GM21360 (cell line): ENCODE data around the gene DACT1.
A peak's percentile ranks its signal among the peaks of the same experiment; 100 is the strongest.

Source experiments
- ATAC-seq: cut with Tn5 transposase; IDR thresholded peaks from one replicate; pipeline ENCODE4 v1.9.1; 2021; ENCODE audit warnings: mild to moderate bottlenecking, moderate library complexity; ENCODE audit not compliant: unreplicated experiment

Gene DACT1

DNA sequence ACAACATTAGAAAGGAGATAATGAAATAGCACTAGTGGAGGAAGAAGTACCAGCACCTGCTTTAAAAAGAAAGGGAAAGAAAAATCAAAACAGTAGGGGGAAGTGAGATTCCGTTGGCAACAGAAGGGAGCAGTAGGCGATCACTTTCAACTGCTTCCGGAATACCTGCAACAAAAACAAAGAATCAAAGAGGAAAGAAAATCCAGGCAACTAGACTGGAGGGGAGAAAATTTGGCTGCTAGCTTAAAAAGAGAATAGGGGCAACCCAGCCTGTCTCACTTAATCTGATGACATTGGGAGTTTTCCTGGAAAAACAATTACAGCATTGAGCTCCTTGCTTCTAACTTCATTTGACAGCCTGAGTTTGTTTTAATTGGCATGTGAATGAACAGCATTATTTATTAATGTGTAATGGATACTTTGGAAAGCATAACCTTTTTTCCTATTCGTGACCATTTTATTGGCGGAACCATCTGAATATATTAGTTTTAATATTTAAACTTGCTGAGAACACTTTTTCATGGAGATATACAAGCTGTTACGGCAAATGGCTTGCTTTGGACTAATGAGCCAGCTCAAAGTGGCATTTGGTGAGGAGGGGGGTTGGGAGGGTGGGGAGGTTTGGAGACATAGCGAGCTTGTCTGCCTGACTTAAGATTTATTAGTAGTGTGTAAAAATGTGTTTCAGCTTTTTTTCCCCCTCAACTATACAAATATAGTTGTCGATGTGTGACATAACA is 2.5 kb upstream of the DACT1 start:
- ATAC-seq: no peak

DNA sequence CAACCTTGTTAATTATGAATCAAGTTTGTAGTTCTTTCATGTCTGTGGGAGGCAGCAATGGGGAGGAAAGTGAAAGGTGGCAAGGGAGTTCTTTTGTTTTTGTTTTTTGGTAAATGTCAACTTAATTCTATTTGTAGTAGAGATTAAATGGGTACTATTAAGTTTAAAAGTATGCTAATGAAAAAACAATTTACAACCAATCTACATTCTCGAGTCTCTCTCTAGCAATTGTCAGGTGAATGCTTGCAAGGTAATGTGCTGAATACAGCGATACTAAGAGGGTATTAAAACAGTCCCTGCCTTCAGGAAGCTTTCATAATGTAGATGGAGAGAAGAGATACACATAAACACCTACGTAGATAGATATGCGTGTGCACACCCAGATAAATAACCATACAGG is 1.6 kb upstream of the DACT1 start:
- ATAC-seq: no peak

DNA sequence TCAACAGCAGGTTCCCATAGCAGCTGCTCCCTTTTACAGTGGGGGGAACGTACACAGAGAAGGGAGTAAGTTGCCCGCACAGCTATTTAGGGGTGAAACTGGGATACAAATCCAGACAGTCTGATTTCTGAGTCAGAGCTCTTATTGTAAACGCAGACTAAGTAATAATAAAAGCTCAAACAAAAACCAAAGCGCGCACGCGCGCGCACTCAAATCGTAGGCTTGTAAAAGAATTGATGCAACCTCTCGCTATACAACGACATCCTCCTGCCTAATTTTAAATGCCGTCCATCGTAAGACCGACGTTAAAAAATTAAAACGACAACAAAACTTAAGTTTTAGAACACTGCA is 747 bp upstream of the DACT1 start:
- no peak for ATAC-seq

DNA sequence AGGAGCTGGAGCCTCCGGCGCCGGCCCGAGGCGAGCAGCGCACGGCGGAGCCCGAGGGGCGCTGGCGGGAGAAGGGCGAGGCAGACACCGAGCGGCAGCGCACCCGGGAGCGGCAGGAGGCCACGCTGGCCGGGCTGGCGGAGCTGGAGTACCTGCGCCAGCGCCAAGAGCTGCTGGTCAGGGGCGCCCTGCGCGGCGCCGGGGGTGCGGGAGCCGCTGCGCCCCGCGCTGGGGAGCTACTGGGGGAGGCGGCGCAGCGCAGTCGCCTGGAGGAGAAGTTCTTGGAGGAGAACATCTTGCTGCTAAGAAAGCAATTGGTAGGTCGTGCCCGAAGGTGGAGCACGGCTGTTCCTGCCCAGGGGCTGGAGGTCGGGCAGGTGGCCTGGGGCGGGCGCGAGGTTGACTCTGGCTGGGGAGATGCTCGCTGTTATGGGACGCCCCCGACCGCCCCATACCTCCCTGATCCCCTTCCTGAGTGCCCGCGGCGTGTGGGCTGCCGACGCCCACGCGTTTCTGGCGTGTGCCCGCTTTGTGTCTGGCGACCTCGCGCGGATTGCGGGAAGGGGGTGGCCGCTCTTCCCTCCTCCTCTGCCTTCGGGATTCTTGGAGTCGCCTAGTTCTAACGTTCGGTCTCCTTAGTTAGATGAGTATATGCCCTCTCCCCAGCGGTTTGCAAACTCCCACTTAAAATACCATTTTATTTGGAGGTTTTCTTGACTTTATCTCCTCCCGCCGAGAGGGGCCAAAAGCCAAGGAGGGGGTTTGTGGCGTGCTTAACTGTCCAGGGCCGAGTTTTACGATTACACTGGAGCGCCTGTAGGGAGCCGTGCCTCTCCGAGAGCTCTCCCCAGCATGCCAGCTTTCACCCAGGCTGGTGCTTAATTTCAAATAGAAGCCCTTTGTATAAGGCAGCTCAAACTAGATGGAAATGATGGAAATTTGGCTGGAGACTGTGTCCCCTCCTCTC is 752 bp downstream of the DACT1 start:
- peak; percentile 23 for ATAC-seq

DNA sequence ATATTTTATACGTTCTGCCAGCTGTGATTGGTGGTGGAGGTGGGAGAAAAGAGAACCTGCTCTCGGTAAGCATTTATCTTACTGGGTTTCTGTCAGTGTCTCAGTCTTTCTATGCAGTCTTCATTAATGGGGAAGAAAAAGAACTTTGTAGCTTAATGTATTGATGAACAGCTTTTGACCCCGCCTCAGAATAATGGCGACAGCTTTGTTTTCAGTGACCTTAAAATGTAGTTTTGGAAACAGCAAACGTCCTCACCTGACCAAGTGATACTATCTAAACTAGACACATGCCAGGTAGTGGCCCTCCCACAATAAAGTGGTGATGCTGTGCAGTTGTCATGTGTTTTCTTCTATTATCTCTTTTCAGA is 1.4 kb downstream of the DACT1 start:
- ATAC-seq: no peak

DNA sequence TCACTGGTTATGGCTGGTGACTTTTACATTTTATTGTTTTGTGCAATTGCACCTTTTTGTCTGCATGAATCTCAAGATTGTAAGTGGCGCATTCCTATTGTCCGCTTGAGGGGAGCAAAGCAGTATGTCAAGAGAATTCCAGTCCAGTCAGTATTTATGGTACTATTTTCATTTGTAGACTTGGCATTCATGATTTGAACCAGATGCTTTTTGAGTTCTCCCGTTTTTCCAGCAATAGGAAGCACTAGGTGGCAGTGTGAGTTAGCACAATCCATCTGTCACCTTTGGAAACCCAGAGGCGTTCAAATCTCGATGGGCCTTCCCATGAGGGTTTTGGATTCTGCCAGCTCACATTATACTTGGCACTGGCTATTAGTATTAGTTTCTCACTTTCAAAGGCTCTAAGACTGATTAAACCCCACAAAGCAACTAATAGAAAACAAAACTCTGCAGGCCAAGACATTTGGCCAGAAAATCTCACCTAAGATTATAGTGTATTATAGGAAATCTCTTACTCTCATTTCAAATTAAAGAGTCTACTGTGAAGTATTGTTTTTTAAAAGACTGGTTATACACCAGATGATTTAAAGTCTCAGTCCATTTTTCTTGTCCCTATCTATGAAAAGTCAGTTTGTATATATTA is 2.2 kb downstream of the DACT1 start:
- ATAC-seq: no peak

DNA sequence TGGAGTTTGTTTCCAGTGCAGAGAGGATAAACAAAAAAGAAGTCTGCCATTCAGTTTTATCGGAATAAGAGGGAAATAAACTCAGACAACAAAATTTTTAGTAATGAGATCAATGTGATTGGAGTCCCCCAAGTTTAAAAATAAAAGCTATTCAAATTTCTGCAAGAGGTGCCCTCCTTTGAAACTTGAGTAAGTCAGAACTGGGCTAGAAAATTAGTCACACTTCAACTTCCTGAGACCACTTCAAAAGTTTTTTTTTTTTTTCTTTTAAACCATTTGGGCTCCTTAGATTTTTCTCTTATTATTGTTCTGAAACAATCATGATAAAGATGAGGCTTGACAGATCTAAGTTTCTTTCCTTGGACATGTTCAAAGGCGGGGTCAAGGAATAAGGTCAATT is 3.2 kb downstream of the DACT1 start:
- no peak for ATAC-seq

DNA sequence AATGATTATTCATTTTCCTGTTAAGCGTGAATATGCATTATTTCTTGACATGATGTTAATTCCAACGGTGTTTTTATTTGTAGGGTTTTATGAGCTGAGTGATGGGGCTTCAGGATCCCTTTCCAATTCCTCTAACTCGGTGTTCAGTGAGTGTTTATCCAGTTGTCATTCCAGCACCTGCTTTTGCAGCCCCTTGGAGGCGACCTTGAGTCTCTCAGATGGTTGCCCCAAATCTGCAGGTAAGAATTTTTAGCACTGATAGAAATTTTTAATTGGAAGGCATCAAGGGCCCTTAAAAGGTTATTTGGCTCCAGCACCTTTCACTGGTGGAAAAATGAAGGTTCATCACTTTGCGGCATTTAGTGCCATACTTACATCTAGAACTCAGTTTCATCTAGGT is 3.7 kb downstream of the DACT1 start:
- ATAC-seq: no peak

DNA sequence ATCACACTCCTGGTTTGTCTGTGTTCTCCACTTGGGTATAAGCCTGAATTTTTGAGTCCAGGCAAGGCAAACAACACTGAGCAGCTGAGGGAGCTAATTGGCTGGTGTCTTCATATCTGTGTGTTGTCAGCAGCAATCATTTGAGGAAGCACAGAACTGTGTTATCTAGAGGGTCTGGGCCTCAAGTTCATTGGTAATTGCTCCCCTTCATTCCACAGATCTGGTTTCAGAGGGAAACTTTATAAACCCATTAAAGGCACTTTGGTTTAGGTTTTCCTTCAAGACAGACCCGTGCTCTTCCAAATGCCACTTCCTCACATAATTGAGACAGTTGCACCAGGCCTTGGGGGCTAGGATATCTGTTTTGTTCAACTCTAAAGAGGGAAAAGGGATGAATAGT is 5.6 kb downstream of the DACT1 start:
- no peak for ATAC-seq

DNA sequence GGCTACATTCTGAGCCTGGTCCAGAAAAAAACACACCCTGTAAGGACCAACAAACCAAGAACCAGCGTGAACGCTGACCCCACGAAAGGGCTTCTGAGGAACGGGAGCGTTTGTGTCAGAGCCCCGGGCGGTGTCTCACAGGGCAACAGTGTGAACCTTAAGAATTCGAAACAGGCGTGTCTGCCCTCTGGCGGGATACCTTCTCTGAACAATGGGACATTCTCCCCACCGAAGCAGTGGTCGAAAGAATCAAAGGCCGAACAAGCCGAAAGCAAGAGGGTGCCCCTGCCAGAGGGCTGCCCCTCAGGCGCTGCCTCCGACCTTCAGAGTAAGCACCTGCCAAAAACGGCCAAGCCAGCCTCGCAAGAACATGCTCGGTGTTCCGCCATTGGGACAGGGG is 7.9 kb downstream of the DACT1 start:
- ATAC-seq: no peak

DNA sequence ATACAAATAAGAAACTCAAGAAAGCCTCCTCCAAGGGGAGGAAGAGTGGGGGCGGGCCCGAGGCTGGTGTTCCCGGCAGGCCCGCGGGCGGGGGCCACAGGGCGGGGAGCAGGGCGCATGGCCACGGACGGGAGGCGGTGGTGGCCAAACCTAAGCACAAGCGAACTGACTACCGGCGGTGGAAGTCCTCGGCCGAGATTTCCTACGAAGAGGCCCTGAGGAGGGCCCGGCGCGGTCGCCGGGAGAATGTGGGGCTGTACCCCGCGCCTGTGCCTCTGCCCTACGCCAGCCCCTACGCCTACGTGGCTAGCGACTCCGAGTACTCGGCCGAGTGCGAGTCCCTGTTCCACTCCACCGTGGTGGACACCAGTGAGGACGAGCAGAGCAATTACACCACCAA is 8.7 kb downstream of the DACT1 start:
- ATAC-seq: no peak

DNA sequence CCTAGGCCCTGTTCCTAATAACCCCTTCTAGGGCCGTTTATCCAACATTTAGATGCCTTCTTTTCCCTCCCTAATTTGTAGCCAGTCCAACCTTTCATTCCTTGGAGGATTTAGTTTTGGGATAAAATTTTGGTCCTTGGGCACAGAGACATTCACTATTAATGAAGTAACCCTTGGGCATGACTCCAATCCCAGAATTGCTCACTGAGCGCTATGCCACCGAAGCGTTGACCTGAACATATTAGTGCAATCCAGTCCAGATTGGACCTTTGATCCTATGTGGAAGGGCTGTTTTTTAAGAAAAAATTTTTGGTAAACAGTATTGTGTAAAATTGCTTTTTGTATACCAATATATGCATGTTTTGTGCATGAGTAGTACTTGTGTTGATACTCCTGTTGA is 10.0 kb downstream of the DACT1 start:
- no peak for ATAC-seq

DNA sequence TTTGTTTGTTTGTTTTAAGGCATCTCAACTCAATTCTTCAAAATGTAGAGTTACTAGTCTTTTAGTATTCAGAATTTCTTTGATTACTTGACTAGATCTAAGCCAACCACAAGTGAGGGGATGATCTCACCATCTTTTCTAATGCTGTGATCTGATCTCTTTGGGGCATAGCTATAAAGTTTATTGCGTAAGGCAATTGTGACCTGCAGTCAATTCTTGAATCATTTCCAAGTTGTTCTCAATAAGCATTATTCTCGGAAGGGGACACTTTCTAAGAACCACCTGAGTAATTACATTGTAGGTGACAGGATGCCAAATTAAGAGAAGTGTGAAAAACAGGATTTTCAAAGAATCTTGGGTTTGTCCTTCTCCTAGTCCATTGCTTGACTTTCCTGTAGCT is 13.1 kb downstream of the DACT1 start:
- ATAC-seq: no peak

DNA sequence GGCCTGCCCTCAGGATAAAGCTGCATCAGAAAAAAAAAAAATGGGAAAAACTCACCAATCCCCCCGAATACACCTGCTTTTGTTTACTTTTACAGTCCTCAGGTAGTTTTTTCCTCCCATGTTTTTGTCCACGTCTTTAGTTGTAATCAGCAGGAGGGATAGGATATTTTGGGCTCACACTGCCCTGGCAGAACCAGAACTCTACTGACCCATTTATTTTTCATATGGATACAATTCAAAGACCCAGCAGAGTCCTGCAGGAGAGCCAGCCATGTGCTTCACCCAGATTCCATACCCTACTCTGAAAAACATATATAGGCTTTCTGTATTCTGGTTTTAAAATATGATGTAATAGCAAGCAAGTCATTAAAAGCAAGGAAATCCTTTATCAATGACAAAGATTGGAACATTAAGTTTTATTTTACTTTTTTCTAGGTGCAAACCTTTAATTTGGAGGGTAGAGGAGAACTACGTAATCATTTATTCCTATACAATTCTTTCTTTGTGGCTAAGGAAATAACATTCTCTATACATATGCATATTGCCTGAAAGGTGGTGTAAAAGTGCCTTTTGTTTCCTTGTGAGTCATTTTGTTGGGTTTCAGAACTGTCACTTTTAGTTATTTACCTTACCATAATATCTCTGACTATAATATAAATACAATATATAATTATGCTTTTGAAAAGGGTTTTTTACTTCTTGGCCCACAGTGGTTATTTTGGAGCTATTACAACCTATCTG is 19.1 kb downstream of the DACT1 start:
- ATAC-seq: no peak

DNA sequence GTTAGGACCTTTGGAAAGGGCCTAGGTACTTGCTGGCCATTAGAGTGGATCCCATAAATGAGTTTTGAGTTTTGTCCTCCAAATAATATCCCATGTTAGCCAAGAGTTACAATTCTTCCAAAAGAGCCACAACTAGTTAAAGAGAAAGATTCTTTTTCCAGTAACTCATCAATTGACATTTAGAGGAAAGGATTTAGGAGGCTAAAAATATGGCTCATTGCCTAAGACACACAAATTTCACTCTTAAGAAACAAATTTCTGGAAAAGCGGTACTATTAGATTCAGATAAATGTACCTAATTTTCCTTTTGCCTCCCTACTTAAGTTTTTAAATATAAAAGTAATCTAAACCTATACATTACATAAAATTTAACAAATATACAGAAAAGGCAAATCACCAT is 21.3 kb downstream of the DACT1 start:
- no peak for ATAC-seq

DNA sequence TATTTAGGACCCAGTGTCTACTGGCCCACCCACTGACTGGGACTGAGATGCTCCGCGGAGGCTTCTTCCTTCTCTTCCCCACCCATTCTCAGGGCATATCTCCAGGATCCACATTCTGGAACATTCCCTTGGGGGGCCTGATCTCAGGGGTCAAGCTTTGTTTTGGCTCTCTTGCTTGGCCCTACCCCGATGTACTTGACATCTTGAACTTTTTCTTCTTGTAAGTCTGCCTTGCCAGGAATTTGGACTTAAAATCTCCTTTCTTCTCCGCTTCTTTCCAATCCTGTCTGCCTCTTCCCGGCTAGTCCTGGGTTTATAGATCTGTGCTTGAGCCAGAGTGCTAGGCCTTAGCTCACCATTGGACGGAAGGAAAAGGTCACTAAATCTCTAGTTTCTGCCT is 22.1 kb downstream of the DACT1 start:
- no peak for ATAC-seq

DNA sequence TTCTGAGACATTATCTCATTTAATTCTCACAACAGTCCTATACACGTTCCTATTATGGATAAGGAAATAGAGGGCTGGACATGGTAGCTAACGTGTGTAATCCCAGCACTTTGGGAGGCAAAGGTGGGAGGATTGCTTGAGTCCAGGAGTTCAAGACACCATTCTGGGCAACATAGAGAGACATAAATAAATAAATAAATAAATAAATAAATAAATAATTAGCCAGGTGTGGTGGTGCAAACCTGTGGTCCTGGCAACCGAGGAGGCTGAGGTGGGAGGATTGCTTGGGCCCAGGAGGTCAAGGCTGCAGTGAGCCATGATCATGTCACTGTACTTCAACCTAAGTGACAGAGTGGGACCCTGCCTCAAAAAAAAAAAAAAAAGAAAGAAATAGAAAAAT is 22.6 kb downstream of the DACT1 start:
- no peak for ATAC-seq

DNA sequence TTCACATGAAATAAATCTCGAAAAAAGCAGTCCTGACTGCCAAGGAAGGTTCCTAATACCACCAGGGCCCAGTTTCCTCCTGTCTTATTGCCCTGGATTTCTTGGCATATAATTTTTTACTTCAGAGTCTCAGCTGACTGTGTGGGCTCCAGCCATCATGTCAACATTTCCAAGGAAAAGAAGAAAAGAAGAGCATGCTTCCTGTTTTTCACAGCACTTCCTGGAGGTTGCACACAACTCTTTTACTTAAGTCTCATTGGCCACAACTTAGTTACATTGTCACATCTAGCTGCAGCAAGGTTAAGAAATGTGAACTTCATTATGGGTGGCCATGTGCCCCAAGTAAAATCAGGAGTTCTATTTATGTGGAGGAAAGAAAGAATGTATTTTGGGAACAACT is 24.3 kb downstream of the DACT1 start:
- no peak for ATAC-seq

DNA sequence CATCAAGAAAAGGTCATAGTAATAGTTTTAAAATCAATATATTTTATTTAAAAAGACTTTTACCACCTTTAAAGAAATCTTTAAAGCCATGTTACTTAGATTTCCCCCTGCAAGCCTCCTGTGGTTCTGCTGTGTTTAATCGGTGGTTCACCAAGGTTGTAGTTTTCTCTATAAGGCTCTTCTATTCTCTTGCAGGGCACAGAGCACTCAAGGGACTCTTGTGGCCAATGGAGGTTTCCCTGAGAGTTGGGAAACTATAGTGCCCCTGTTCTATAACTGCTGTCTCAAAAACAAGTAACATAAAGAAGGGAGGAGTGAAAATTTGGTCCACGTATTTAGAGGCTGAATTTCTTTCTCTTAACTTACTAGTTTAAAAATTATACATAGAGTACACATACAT is 25.0 kb downstream of the DACT1 start:
- no peak for ATAC-seq

DNA sequence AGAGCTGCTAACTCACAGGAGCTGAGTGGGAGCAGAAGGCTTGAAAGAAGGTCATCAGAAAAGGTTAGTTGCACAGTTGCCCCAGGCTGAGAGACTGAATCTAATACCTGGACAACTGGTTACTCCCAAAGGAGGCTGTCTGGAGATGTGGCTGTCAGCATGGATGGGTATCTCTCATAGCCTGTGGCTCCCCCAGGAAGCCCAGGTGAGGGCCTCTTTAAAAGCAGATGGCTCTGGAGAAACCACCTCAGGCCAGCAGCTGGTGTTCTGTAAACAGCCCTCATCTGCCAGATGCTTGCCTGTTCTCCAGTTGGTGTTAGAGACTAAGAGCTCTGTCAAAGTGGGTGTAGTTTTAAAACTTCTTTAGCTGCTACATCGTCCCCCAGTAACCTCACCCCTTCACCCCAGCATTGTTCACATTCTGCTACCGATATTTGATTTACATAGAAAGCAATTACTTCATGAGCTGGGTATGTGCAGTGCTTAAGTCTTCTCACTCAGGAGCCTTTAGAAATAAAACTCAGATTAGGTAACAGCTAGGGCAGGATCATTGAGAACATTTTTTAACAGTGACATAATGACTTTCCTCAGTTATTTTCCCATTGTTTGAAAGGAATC is 25.8 kb downstream of the DACT1 start:
- ATAC-seq: no peak
